ENCODE data around the gene NRXN3. TPM values are rescaled to one million over a fixed set of nuclear protein-coding genes. Genes with fewer than 3 reads are reported as not detected.

The NRXN3 gene
- total RNA-seq, 2 experiments from 2014 or later, result not detected

GRCh38 chr14:78286210-78286609 lies 116.0 kb downstream of the NRXN3 start:
- Histone ChIP-seq H3K79me2 (ENCODE audit: insufficient read depth, low read depth, low read length) (no peaks in the 10 kb centered on the region), H3K36me3 (ENCODE audit: insufficient read depth, low read length) (no peaks in the 10 kb centered on the region), H3K9me2 (ENCODE audit: insufficient read depth, low read length) (no peaks in the 10 kb centered on the region), H3K9me3 (ENCODE audit: low read length) (no peaks in the 10 kb centered on the region), H3K4me3 (ENCODE audit: low read depth, low read length, poor library complexity, severe bottlenecking) (no peak overlapping the region), H3K4me2 (ENCODE audit: low read length) (no peak overlapping the region), H3K4me1 (ENCODE audit: insufficient read depth, low read length, poor library complexity, severe bottlenecking) (no peaks in the 10 kb centered on the region), H4K20me1 (ENCODE audit: insufficient read depth, low read length) (no peaks in the 10 kb centered on the region), H3K27ac (ENCODE audit: low read depth, low read length, poor library complexity, severe bottlenecking) (no peak overlapping the region), H2AFZ (ENCODE audit: low read length) (no peak overlapping the region)
- DNase-seq (ENCODE audit: low spot score), result no peak
- POLR2A ChIA-PET, result interaction anchor here (0.6 to 0.9 kb wide), 2 partner anchors 21 to 333 kb away, joined by 3 read pairs; no protein-coding TSS in a partner anchor
- intact Hi-C loops (cut with micrococcal nuclease; ENCODE audit: unreplicated experiment), result no loop called here
- no peak for TF ChIP-seq EZH2phosphoT487 (IDR thresholded peaks at IDR 0.05; ENCODE audit: borderline replicate concordance, low read depth, low read length)
- TF ChIP-seq CTCF (conservative IDR thresholded peaks at IDR 0.05; ENCODE audit: low read length), result no peak
- CTCF ChIA-PET (ENCODE audit: unreplicated experiment), result no interaction called here
- no TSS peak for BruUV-seq (replicated peaks)

GRCh38 chr14:78292003-78292402 lies 121.8 kb downstream of the NRXN3 start:
- H4K20me1 ChIP-seq (ENCODE audit: insufficient read depth, low read length), result no peaks in the 10 kb centered on the region
- H3K9me2 ChIP-seq (ENCODE audit: insufficient read depth, low read length), result no peaks in the 10 kb centered on the region
- intact Hi-C loops (cut with micrococcal nuclease; ENCODE audit: unreplicated experiment), result no loop called here
- H3K9me3 ChIP-seq (ENCODE audit: low read length), result no peaks in the 10 kb centered on the region
- no peak overlapping the region for H3K4me2 ChIP-seq (ENCODE audit: low read length)
- TF ChIP-seq EZH2phosphoT487 (IDR thresholded peaks at IDR 0.05; ENCODE audit: borderline replicate concordance, low read depth, low read length) (no peak), CTCF (conservative IDR thresholded peaks at IDR 0.05; ENCODE audit: low read length) (no peak)
- H3K4me1 ChIP-seq (ENCODE audit: insufficient read depth, low read length, poor library complexity, severe bottlenecking), result no peaks in the 10 kb centered on the region
- H3K27ac ChIP-seq (ENCODE audit: low read depth, low read length, poor library complexity, severe bottlenecking), result no peak overlapping the region
- ChIA-PET CTCF (ENCODE audit: unreplicated experiment) (no interaction called here), POLR2A (no interaction called here)
- H3K79me2 ChIP-seq (ENCODE audit: insufficient read depth, low read depth, low read length), result no peaks in the 10 kb centered on the region
- H3K36me3 ChIP-seq (ENCODE audit: insufficient read depth, low read length), result no peaks in the 10 kb centered on the region
- no peak for DNase-seq (ENCODE audit: low spot score)
- no TSS peak for BruUV-seq (replicated peaks)
- H2AFZ ChIP-seq (ENCODE audit: low read length), result no peak overlapping the region
- no peak overlapping the region for H3K4me3 ChIP-seq (ENCODE audit: low read depth, low read length, poor library complexity, severe bottlenecking)

GRCh38 chr14:78297858-78298257 lies 127.7 kb downstream of the NRXN3 start:
- POLR2A ChIA-PET, result no interaction called here
- no TSS peak for BruUV-seq (replicated peaks)
- no peak for DNase-seq (ENCODE audit: low spot score)

More at GRCh38 chr14:78297858-78298257, 127.7 kb downstream of the NRXN3 start:
- CTCF ChIA-PET (ENCODE audit: unreplicated experiment), result no interaction called here
- Histone ChIP-seq H3K27ac (ENCODE audit: low read depth, low read length, poor library complexity, severe bottlenecking) (no peak overlapping the region), H3K36me3 (ENCODE audit: insufficient read depth, low read length) (no peaks in the 10 kb centered on the region), H2AFZ (ENCODE audit: low read length) (no peak overlapping the region), H3K79me2 (ENCODE audit: insufficient read depth, low read depth, low read length) (no peaks in the 10 kb centered on the region), H4K20me1 (ENCODE audit: insufficient read depth, low read length) (no peaks in the 10 kb centered on the region), H3K4me1 (ENCODE audit: insufficient read depth, low read length, poor library complexity, severe bottlenecking) (no peaks in the 10 kb centered on the region), H3K4me2 (ENCODE audit: low read length) (no peak overlapping the region), H3K9me3 (ENCODE audit: low read length) (no peaks in the 10 kb centered on the region), H3K9me2 (ENCODE audit: insufficient read depth, low read length) (no peaks in the 10 kb centered on the region), H3K4me3 (ENCODE audit: low read depth, low read length, poor library complexity, severe bottlenecking) (no peak overlapping the region)
- intact Hi-C loops (cut with micrococcal nuclease; ENCODE audit: unreplicated experiment), result no loop called here
- TF ChIP-seq EZH2phosphoT487 (IDR thresholded peaks at IDR 0.05; ENCODE audit: borderline replicate concordance, low read depth, low read length) (no peak), CTCF (conservative IDR thresholded peaks at IDR 0.05; ENCODE audit: low read length) (no peak)
